Skin of body (tissue), 2 donors: ENCODE results near the gene STXBP6. TPM values are rescaled to one million over a fixed set of nuclear protein-coding genes. Genes with fewer than 3 reads are reported as not detected.

Experiments
- DNase-seq: peaks from one replicate; lab custom pipeline; 2025; lab: John Stamatoyannopoulos, UW
- total RNA-seq: library from RNA; depleted of rRNA; stranded (reverse); fragments of >200 nt; gene quantifications from one replicate; pipeline ENCODE4 v1.2.3, GENCODE V29; 2014

Gene STXBP6
- total RNA-seq, 1 donor from 2014 or later: 7.6 TPM

GRCh38 chr14:25052385-25052784 is 2.4 kb upstream of the STXBP6 start:
- DNase-seq: no peak

- no peak for DNase-seq
These were observed 563 bp upstream of the STXBP6 start for GRCh38 chr14:25050269-25051150.

DNA sequence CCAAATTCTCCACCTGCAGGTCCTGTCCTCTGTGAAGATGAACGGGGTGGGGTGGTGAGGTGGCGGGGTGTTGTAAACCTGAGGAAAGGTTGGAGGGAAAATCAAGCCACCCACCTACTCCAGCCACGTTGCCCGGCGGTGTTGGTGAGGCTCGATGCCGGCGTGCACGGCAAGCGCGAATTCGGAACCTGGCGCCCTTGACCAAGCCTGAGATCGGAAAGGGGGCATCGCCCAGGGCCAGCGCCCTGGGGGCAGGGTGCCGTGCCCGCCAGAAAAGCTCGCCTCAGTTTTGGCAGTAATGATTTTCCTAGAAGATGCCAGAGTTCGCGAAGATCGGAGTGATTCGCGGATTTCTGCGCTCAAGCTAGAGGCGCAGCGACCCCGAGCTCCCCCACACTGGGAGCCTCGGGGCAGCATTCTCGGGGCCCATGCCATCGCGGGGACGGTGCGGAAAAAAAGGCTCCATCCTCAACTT is 817 bp downstream of the STXBP6 start:
- no peak for DNase-seq

DNA sequence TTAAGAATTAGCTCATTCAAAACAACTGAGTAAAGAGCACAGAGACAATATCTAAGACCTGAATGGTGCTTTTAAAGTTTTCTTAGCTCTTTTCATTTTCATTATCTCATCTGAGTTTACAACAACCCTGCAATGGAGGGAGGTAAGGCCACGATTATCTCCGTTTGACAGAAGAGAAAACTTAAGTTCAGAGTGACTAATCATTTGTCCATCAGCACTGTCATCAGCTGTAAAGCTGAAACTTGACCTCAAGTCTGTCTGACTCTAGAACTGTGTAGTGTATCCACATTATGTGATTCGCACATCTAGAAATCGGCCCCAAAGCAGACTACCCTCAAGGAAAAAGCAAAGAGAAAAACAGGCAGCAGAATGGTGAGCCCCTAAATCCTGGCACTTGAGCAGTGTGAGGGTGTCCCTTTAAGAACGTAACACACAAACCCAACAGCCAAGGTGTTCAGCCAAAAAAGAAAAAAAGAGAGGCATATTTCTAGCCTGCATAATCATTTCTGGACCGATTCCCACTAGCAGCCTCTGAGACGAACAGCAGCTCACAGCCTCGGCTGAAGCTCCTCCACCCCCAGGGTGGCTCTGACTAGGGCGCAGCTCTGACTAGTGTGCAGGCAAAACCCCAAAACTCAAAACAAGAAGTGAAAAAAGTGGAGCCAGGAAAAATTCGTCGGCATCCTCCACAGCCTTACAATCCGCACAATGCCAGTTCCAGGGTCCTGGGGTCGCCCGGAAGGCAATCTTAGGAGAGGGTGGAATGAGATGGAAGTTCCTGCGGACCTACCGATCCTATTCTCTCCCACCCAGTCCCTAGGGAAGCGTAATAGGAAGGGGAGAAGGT is 1.6 kb downstream of the STXBP6 start:
- DNase-seq: peak; percentile 59

- DNase-seq: no peak
These were observed 3.5 kb downstream of the STXBP6 start for GRCh38 chr14:25046301-25046943.

GRCh38 chr14:25044106-25044698 is 5.7 kb downstream of the STXBP6 start:
- DNase-seq: no peak

DNA sequence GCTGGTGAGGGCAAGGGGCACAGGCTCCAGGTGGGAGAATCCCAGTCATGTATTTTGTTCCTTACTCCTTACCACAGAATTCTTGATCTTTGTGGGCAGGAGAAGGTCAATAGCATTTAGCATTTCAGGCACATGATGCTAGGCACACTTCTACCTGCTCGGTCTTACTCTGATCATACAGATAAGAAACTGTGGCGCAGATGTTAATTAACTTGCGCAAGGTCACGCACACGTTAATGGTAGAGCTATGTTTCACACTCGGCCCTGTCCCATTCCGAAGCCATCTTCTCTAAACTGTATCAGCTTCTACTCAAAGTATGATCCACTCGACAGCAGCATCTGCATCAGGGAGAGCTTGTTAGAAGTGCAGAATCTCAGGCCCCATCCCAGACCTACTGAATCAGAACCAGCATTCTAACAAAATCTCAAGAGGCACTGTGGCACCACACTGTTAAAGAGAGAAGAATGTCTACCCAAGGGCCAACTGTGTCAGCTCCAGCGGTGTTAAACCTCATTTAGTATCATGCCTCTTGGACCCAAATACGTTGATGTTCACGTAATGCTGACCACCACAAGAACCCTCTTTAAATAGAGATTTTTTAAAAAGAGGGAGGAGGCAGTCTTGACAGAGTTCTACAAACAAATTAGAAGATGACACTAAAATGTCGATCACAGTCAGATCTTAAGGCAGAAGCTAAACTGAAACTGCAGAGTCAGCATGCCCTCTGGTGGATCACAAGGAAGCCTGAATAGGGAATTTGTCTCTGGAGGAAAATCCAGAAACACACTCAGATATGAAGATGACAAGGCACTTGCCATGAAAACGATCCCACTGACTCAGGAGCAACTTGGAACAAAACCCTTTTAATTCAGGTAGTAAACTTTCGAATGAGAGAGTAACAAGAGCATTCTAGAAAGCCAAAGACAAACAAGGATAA is 7.3 kb downstream of the STXBP6 start:
- peak; percentile 67 for DNase-seq

- no peak for DNase-seq
These were observed 8.0 kb downstream of the STXBP6 start for GRCh38 chr14:25041898-25042297.

GRCh38 chr14:25041484-25041883 is 8.5 kb downstream of the STXBP6 start:
- DNase-seq: no peak

DNA sequence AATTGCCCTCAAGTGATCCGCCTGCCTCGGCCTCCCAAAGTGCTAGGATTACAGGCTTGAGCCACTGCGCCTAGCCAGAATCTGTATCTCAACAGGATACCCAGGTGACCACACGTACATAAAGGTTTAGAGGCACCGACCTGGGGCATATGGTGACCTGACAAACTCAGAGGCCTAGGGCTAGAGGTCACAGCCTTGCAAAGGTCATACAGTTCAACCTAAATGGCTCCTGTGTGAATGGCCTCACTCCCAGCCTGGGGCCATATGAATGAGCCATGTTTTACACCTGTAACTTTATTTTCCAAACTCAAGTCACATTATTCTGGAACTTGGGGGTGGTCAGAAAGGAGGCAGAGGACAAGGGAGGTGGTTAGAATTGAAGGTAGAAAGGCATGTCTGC is 10.0 kb downstream of the STXBP6 start:
- DNase-seq: no peak

- DNase-seq: no peak
These were observed 11.8 kb downstream of the STXBP6 start for GRCh38 chr14:25038044-25038668.

- DNase-seq: no peak
These were observed 12.9 kb downstream of the STXBP6 start for GRCh38 chr14:25037032-25037431.

DNA sequence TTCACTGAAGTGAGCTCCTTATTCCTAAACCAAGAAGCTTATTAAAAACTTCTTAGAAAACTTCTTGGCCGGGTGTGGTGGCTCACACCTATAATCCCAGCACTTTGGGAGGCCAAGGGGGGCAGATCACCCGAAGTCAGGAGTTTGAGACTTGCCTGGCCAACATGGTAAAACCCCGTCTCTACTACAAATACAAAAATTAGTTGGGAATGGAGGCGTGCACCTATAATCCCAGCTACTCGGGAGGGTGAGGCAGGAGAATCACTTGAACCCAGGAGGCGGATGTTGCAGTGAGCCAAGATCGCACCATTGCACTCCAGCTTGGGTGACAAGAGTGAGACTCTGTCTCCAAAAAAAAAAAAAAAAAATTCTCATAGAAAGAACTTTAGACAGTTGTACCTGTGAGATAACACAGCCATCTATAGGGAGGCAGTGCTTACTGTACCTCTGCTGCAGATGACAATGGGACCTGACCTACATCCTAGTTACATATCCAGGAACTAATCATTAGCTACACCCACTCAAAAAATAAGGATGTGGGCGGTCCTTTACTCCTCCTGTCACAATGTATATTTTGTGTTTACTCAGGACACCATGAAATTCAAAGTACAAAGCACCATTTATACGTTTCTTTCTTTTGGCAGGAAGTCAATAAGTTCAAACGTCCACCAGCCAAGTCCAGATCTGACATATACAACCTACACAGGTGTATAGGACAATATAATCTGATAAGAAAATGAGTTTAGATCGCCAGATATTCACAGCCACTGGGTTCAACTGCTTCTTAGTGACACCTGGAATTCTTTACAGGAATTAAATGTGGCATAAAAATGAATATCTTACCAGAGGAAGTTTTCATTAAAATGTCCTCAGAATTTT is 14.9 kb downstream of the STXBP6 start:
- DNase-seq: no peak

- DNase-seq: no peak
These were observed 16.6 kb downstream of the STXBP6 start for GRCh38 chr14:25033358-25033757.

GRCh38 chr14:25032092-25032784 is 17.7 kb downstream of the STXBP6 start:
- DNase-seq: no peak

GRCh38 chr14:25026476-25027137 is 23.3 kb downstream of the STXBP6 start:
- no peak for DNase-seq

DNA sequence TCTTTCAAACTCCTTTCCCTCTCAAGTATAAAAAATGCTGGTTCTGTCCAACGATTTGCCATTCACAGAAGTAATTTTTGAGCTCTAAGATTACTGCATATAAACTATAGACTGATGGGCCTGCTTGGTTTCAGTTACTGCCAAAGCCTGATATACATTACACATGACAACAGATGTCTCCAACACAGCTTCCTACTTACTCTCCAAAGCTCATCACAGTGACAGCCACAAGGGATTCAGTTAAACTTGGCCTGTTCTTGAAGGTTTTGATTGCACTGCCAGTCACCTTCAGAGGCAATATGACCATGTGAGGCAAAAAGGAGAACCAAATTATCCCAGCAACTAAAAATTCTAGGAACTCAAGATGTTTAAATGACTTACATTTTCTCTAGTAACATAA is 30.1 kb downstream of the STXBP6 start:
- peak; percentile 34 for DNase-seq

DNA sequence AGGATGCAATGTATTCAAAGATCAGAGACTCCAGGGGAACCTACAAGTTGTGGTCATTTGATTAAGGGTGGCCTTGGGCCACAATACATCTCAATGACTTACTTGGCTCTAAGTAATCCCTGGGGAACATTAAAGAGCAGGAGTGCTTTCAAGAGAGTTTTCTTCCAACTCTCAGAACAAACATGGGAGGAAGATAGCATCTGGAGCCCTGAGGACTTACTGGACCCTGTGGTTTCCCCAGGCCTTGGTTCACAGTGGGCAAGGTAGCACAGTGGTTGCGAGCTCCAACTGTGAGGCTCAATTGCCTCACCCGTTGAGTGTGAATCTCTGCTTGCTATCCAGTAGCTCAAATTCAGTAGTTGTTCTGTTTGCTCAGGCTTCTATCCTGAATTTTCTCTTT is 32.4 kb downstream of the STXBP6 start:
- no peak for DNase-seq
